Hair follicular keratinocyte (primary cell): ENCODE measurements around the gene ZNF124. TPM values are rescaled to one million over a fixed set of nuclear protein-coding genes. Genes with fewer than 3 reads are reported as not detected.

Experiments
- total RNA-seq: library from RNA; depleted of rRNA; stranded (reverse); fragments of >200 nt; gene quantifications from 2 replicates; pipeline ENCODE4 v1.2.3, GENCODE V29; 2015

The ZNF124 gene
- 10.2 and 13.8 TPM in 2 replicates for total RNA-seq

DNA sequence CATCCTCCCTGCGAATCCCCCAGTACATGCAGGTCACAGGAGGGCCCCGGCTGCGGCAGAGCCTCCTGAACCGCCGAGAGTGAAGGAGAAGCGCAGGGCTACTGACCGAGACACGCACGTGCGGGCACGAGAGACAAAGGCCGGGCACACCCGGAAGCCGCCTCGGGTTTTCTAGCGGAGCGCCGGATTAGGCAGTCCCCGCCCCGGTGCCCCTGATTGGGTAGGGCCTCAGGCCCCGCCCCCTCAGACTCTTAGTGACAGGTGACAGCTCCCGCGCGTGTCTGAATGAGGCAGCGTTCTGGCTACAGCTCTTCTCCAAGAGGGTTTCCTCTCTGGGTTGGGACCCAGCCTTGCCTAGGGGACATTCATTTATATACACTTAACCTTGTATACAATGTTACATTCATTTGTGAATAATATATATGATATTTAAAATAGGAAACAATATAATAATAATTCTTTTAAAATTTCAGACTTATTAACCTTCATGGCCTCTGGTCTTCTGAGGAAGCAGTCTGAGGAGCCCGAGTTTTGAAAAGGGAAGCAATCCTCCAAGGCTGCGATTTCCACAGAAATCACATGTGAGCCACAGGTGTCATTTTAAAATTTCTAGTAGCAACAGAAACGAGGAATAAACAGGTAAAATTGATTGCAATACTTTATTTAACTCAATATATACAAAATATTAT lies at the start of gene ZNF124:
ZNF124 (minus strand) TSS at position 146 of the 689 bp plus-strand sequence; CDS start at position 3, 143 bp downstream.

Other genes starting within 250 kb of the ZNF124 start
- gene AHCTF1, start 240.1 kb downstream of the ZNF124 start, total RNA-seq, result 19.0 and 21.3 TPM in 2 replicates
- 2.3 and 3.9 TPM in 2 replicates for gene ZNF695, start 164.0 kb downstream of the ZNF124 start, total RNA-seq
- 0.94 and 3.6 TPM in 2 replicates for gene ZNF670, start 93.2 kb downstream of the ZNF124 start, total RNA-seq
- gene ZNF669, start 67.7 kb downstream of the ZNF124 start, total RNA-seq, result 3.9 and 4.4 TPM in 2 replicates
- gene VN1R5, start 84.1 kb upstream of the ZNF124 start, total RNA-seq, result not detected in 2 replicates
- gene ZNF496, start 159.8 kb upstream of the ZNF124 start, total RNA-seq, result 40.2 and 42.7 TPM in 2 replicates
- gene NLRP3, start 244.2 kb upstream of the ZNF124 start, total RNA-seq, result 2.1 and 7.0 TPM in 2 replicates